Fibroblast of lung (primary cell): ENCODE results near the gene MYO1D. TPM values are rescaled to one million over a fixed set of nuclear protein-coding genes. Genes with fewer than 3 reads are reported as not detected.
"Not testable (repeated sequence)": the region's sequence is repeated elsewhere in the genome, so short reads cannot be mapped to it uniquely, and the experiment has no call there.

Experiments used
- DNase-seq, 2 donors: peaks; one replicate each; pipeline versions ENCODE4 v3.0.0 to v3.0.0-alpha.2; 2010; ENCODE audit warnings: low read depth in 2 of 2
- H2AFZ ChIP-seq: 2 replicates; pipeline ENCODE4 v1.5.1; 2012; ENCODE audit warnings: low read length, control low read depth, inconsistent platforms
- H3K27ac ChIP-seq: 2 replicates; pipeline ENCODE4 v1.5.1; 2011; ENCODE audit warnings: low read length, control low read depth; ENCODE audit not compliant: insufficient read depth
- H3K27me3 ChIP-seq: 2 replicates; pipeline ENCODE4 v1.5.1; 2011; ENCODE audit warnings: mild to moderate bottlenecking, low read length; ENCODE audit not compliant: control insufficient read depth, insufficient read depth
- H3K36me3 ChIP-seq: 2 replicates; pipeline ENCODE4 v1.5.1; 2011; ENCODE audit warnings: low read length; ENCODE audit not compliant: control insufficient read depth, insufficient read depth
- H3K4me1 ChIP-seq: 2 replicates; pipeline ENCODE4 v1.5.1; 2011; ENCODE audit warnings: low read length; ENCODE audit not compliant: control insufficient read depth, insufficient read depth; ENCODE audit errors: extremely low read depth
- H3K4me2 ChIP-seq: 2 replicates; pipeline ENCODE4 v1.5.1; 2011; ENCODE audit warnings: low read length, control low read depth; ENCODE audit not compliant: insufficient read depth; ENCODE audit errors: extremely low read depth
- H3K4me3 ChIP-seq, 4 experiments: fragments of 200-600 bp in 1 of 4; sonication (generic) in 1 of 4; replicated peaks in 1 of 4; 2 replicates each; pipeline ENCODE4 v1.5.1; 2011 to 2016; ENCODE audit warnings: low read length in 4 of 4, low read depth in 3 of 4, mild to moderate bottlenecking in 3 of 4, control low read depth in 2 of 4, inconsistent platforms in 1 of 4, mixed read lengths in 1 of 4; ENCODE audit not compliant: insufficient read depth in 1 of 4; ENCODE audit errors: control extremely low read depth in 1 of 4
- H3K79me2 ChIP-seq: 2 replicates; pipeline ENCODE4 v1.5.1; 2012; ENCODE audit warnings: mild to moderate bottlenecking, low read length, inconsistent platforms; ENCODE audit not compliant: control insufficient read depth, insufficient read depth
- H3K9ac ChIP-seq: 2 replicates; pipeline ENCODE4 v1.5.1; 2011; ENCODE audit warnings: mild to moderate bottlenecking, low read length, control low read depth; ENCODE audit not compliant: insufficient read depth
- H3K9me3 ChIP-seq: 2 replicates; pipeline ENCODE4 v1.5.1; 2012; ENCODE audit warnings: low read depth, low read length; ENCODE audit not compliant: control insufficient read depth, insufficient read depth
- H4K20me1 ChIP-seq: 2 replicates; pipeline ENCODE4 v1.5.1; 2011; ENCODE audit warnings: low read length; ENCODE audit not compliant: control insufficient read depth, insufficient read depth; ENCODE audit errors: extremely low read depth
- CTCF ChIP-seq, 2 donors: IDR thresholded peaks in 1 of 2; conservative IDR thresholded peaks in 1 of 2; 1 replicate in 1 of 2; 2 replicates in 1 of 2; pipeline ENCODE4 v1.5.1; 2011 to 2012; ENCODE audit warnings: low read length in 2 of 2, control low read depth in 1 of 2, inconsistent platforms in 1 of 2, low read depth in 1 of 2, mild to moderate bottlenecking in 1 of 2
- EZH2 ChIP-seq: IDR thresholded peaks from 2 replicates; pipeline ENCODE4 v1.5.1; 2012; ENCODE audit warnings: low read length, control low read depth, mild to moderate bottlenecking; ENCODE audit errors: missing control alignments
- polyA plus RNA-seq, 2 donors: library from polyadenylated mRNA; depleted of rRNA in 1 of 2; stranded (reverse) in 1 of 2; unstranded in 1 of 2; fragments of >200 nt; gene quantifications; 2 replicates each; pipeline ENCODE4 v1.2.1, GENCODE V29; 2011 to 2012; ENCODE audit warnings: missing spikeins in 1 of 2
- total RNA-seq: library from RNA; depleted of rRNA; stranded (reverse); fragments of >200 nt; gene quantifications from 2 replicates; pipeline ENCODE4 v1.2.1, GENCODE V29; 2014

The MYO1D gene
- total and polyA plus RNA-seq, 2 donors (not counting 1 experiment from before 2014, with no cell fraction given): 35.0 to 46.6 TPM

GRCh38 chr17:32921017-32921416 is 44.1 kb upstream of the MYO1D start:
- no peak overlapping the region for H3K4me2 ChIP-seq
- H3K4me1 ChIP-seq: no peaks in the 10 kb centered on the region
- H3K9ac ChIP-seq: no peak overlapping the region
- no peak for TF ChIP-seq EZH2
- no peak for TF ChIP-seq CTCF (conservative IDR thresholded peaks at IDR 0.05 in 1 of 2, IDR thresholded peaks at IDR 0.05 in 1 of 2; ENCODE audit: low read depth in 1 of 2, low read length in 2 of 2)
- no peaks in the 10 kb centered on the region for H3K9me3 ChIP-seq
- H3K27ac ChIP-seq: no peak overlapping the region
- H3K79me2 ChIP-seq: no peaks in the 10 kb centered on the region
- H4K20me1 ChIP-seq: no peaks in the 10 kb centered on the region
- H3K36me3 ChIP-seq: no peaks in the 10 kb centered on the region
- no peaks in the 10 kb centered on the region for H3K27me3 ChIP-seq
- no peak for DNase-seq
- H2AFZ ChIP-seq: no peak overlapping the region
- H3K4me3 ChIP-seq: no peak overlapping the region

- Histone ChIP-seq H2AFZ (no peak overlapping the region), H3K27me3 (no peaks in the 10 kb centered on the region), H4K20me1 (no peaks in the 10 kb centered on the region)
Measured at GRCh38 chr17:32920293-32920692, 43.4 kb upstream of the MYO1D start.

GRCh38 chr17:32919876-32920275 is 43.0 kb upstream of the MYO1D start:
- H3K27ac ChIP-seq, H4K20me1 ChIP-seq, H3K4me2 ChIP-seq, H3K27me3 ChIP-seq, H3K9me3 ChIP-seq, H2AFZ ChIP-seq, H3K36me3 ChIP-seq, H3K4me3 ChIP-seq, H3K4me1 ChIP-seq, H3K9ac ChIP-seq, H3K79me2 ChIP-seq: not testable (repeated sequence)
- peak in 1 of 2 donors; percentile 46 for DNase-seq

More at GRCh38 chr17:32920293-32920692, 43.4 kb upstream of the MYO1D start:
- Histone ChIP-seq H3K4me1 (no peaks in the 10 kb centered on the region), H3K4me2 (no peak overlapping the region), H3K79me2 (no peaks in the 10 kb centered on the region), H3K9me3 (no peaks in the 10 kb centered on the region), H3K4me3 (no peak overlapping the region), H3K36me3 (no peaks in the 10 kb centered on the region), H3K27ac (no peak overlapping the region), H3K9ac (no peak overlapping the region)
- no peak for TF ChIP-seq CTCF (conservative IDR thresholded peaks at IDR 0.05 in 1 of 2, IDR thresholded peaks at IDR 0.05 in 1 of 2; ENCODE audit: low read depth in 1 of 2, low read length in 2 of 2)
- no peak for TF ChIP-seq EZH2
- DNase-seq: no peak
